Measurements from ENCODE around the gene TMA7B. TPM values are rescaled to one million over a fixed set of nuclear protein-coding genes. Genes with fewer than 3 reads are reported as not detected.

The TMA7B gene
- total and polyA plus RNA-seq, 12 donors, result not detected

GRCh38 chr22:39946126-39946502 is 14.1 kb upstream of the TMA7B start:
- no peak overlapping the region for H3K27ac ChIP-seq
- intact Hi-C loops (cut with DNase I), result loop anchor here in 1 of 10 donors (10.0 kb wide), 1 partner anchor 69 kb away; no protein-coding TSS in a partner anchor
- ATAC-seq (no peak), DNase-seq (no peak)
- TF ChIP-seq, protein P1, sequence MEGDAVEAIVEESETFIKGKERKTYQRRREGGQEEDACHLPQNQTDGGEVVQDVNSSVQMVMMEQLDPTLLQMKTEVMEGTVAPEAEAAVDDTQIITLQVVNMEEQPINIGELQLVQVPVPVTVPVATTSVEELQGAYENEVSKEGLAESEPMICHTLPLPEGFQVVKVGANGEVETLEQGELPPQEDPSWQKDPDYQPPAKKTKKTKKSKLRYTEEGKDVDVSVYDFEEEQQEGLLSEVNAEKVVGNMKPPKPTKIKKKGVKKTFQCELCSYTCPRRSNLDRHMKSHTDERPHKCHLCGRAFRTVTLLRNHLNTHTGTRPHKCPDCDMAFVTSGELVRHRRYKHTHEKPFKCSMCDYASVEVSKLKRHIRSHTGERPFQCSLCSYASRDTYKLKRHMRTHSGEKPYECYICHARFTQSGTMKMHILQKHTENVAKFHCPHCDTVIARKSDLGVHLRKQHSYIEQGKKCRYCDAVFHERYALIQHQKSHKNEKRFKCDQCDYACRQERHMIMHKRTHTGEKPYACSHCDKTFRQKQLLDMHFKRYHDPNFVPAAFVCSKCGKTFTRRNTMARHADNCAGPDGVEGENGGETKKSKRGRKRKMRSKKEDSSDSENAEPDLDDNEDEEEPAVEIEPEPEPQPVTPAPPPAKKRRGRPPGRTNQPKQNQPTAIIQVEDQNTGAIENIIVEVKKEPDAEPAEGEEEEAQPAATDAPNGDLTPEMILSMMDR (IDR thresholded peaks at IDR 0.05), result no peak
- peaks cover 0 to 18% (median 0%) of the 10 kb centered on the region in 9 donors for H3K4me1 ChIP-seq
- 89 to 90% methylated on average over 4 of the region's 4 CpGs for WGBS, 2 donors
- H3K4me3 ChIP-seq, result no peak overlapping the region
- H3K36me3 ChIP-seq, result no peaks in the 10 kb centered on the region
- peaks cover 0 to 5% (median 0%) of the 10 kb centered on the region in 7 donors for H3K27me3 ChIP-seq
- H3K9me3 ChIP-seq, result no peaks in the 10 kb centered on the region

DNA sequence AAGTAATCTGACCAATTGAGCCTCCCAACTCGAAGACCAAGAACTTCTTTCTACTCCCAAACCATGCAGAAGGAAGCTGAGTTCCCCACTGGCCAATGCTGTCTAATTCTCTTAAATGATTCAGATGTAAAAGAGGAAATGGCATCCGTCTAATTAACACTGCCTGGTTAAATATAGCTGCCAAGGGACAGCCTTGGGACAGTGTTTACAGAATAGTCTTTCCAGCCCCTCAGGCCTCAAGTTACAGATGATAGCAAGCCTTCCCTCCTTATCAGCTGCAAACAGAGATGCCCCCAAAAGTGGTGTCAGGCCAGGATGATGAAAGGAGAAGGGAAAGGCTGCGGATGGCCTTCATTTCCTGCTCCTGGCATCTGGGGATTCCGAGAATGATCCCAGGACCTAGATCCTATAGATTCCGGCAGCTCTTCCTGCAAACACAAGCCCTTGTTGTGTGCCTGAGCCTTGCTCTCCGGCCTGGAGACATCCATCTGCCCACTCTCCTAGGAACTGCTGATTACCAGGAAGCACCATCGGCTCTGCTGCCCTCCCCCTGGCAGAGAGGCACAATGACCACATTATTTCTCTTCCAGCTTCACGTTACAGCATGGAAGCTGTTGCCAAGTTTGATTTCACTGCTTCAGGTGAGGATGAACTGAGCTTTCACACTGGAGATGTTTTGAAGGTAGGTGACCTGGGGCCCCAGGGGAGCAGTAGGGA is 13.5 kb upstream of the TMA7B start:
- 43 to 44% methylated on average over 8 of the region's 8 CpGs for WGBS, 2 donors
- H3K4me1 ChIP-seq, result peaks cover 0 to 18% (median 0%) of the 10 kb centered on the region in 9 donors
- DNase-seq, result no peak

DNA sequence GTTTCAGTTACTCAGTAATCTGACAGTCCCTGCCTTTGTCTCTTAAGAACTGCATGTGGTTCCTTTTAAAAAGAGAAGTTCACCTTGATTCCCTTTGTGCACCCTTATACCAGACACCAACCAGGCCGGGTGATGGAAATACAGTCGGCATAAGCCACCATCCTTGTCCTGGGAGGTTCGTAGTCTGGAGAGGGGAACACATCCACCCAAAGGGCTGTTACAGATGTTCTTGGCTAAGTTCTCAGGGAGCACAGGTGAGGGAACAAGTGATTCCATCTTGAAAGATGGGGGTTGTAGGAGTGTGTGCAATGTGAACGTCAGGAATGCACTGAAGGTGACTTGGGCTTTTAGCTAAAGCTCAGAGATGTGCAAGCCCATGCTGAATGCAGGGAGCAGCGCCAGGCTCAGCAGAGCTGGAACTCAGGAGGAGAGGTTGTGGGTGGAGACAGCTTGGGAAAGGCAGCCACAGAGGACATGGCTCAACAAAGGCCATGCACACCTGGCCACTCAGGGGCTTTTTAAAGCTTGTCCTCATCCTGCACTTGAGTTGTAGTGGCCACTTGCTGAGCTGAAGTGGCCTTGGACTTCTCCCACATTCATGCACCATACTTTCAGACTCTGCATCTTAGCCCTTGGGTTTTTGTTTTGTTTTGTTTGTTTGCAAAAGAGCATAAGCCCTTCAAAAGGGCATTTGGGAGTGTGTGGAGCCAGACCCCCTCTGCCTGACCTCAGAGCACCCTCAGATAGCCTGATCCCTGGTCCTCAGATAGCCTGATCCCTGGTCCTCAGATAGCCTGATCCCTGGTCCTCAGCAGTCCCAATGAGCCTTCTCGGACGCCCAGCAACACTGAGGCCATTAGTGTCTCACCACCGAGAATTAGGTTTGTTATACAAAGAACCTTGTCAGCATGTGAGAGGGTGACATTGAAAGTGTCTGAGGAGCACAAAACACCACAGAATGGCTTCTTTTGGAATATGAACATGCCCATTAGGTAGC is 12.7 kb upstream of the TMA7B start:
- Histone ChIP-seq H3K9me3 (no peaks in the 10 kb centered on the region), H3K27ac (no peak overlapping the region), H3K27me3 (peaks cover 0 to 5% (median 0%) of the 10 kb centered on the region in 7 donors), H3K4me1 (peaks cover 0 to 17% (median 0%) of the 10 kb centered on the region in 9 donors), H3K4me3 (no peak overlapping the region), H3K36me3 (no peaks in the 10 kb centered on the region)
- intact Hi-C loops (cut with DNase I), result loop anchor here in 1 of 10 donors (10.0 kb wide), 1 partner anchor 67 kb away; no protein-coding TSS in a partner anchor
- DNase-seq (no peak), ATAC-seq (no peak)
- TF ChIP-seq, protein P1 (IDR thresholded peaks at IDR 0.05), result no peak
- WGBS, 2 donors, result 90% methylated on average over 8 of the region's 8 CpGs

More for the DNA sequence above, 13.5 kb upstream of the TMA7B start:
- no peak for ATAC-seq
- Histone ChIP-seq H3K9me3 (no peaks in the 10 kb centered on the region), H3K36me3 (no peaks in the 10 kb centered on the region), H3K27ac (no peak overlapping the region), H3K4me3 (no peak overlapping the region), H3K27me3 (peaks cover 0 to 5% (median 0%) of the 10 kb centered on the region in 7 donors)
- TF ChIP-seq, protein P1 (IDR thresholded peaks at IDR 0.05), result no peak
- intact Hi-C loops (cut with DNase I), result loop anchor here in 1 of 10 donors (10.0 kb wide), 1 partner anchor 68 kb away; no protein-coding TSS in a partner anchor

Data from heart right ventricle (tissue), 16 donors.